Measurements from ENCODE around the gene SRRT.
A peak's percentile ranks its signal among the peaks of the same experiment; 100 is the strongest.

Gene SRRT

DNA sequence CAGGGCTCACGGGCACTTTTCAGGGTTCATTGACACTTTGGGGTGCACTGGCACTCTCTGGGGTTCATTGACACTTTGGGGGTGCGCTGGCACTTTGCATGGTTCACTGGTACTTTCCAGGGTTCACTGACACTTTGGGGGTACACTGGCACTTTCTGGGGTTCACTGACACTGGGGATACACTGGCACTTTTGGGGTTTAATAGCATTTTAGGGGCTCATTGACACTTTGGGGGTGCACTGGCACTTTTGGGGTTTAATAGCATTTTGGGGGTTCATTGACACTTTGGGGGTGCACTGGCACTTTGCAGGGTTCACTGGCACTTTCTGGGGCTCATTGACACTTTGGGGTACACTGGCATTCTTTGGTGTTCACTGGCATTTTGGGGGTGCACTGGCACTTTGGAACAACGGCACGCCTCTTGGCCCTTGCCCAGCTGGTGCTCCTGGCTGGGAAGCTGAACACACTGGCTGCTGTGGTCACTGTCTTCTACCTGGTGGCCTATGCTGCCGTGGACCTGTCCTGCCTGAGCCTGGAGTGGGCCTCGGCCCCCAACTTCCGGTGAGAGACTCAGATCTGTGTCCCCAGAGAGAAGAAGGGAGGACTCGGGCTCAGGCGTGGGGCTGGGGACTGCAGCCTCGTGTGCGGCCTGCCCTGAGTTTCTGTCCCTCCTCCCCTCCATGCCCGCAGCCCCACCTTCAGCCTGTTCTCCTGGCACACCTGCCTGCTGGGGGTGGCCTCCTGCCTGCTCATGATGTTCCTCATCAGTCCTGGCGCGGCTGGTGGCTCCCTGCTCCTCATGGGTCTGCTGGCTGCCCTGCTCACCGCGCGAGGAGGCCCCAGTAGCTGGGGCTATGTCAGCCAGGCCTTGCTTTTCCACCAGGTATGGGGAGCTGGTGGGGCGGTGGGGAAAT is 13.9 kb upstream of the SRRT start:
- Histone ChIP-seq H3K4me1 (peaks cover 15% of the 10 kb centered on the region), H3K9me3 (no peaks in the 10 kb centered on the region), H3K36me3 (peaks cover 11% of the 10 kb centered on the region), H3K4me3 (ENCODE audit: low read depth, low read length) (no peak overlapping the region), H3K27me3 (no peaks in the 10 kb centered on the region)
- no peak for TF ChIP-seq CTCF (IDR thresholded peaks at IDR 0.05; ENCODE audit: low read depth, low read length)
- DNase-seq = no peak

DNA sequence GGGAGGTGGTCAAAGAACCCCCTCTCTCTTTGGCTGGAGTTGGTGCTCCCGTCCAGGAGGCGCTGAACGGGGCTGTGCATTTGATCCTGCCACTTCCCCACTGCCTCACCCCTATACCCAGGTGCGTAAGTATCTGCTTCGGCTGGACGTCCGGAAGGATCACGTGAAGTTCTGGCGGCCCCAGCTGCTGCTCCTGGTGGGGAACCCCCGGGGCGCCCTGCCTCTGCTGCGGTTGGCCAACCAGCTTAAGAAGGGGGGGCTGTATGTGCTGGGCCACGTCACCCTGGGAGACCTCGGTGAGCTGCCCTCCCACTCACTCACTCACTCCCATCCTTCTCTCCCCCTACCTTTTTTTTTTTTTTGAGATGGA is 13.3 kb upstream of the SRRT start:
- H3K9me3 ChIP-seq = no peaks in the 10 kb centered on the region
- no peak for DNase-seq
- peaks cover 15% of the 10 kb centered on the region for H3K4me1 ChIP-seq
- peaks cover 11% of the 10 kb centered on the region for H3K36me3 ChIP-seq
- no peak for TF ChIP-seq CTCF (IDR thresholded peaks at IDR 0.05; ENCODE audit: low read depth, low read length)
- H3K27me3 ChIP-seq = no peaks in the 10 kb centered on the region
- H3K4me3 ChIP-seq (ENCODE audit: low read depth, low read length) = no peak overlapping the region

DNA sequence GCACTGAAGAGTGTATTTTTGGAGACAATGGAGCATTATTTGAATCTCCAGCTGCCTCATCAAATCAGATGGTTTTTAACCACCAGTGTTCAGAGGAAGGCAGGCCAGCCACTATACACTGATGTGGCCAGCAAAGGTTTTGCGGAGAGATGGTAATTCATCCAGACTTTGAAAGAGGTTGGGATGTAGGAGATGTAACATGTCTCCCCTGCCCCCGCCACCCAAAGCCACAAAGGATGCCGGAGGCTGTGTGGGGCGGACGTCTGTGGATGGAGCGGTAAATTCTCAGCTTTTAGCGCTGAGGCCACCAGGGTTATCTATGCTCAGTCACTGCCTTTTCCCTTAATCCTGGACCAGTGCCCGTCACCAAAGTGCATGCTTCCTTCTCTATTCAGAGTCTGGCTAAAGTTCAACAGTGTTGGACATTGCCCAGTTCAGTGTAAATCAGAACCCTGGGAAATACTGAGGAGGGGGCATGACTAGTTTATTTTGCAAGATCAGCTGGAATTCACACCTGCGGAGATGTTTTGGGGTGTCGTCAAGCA is 11.4 kb upstream of the SRRT start:
- Histone ChIP-seq H3K4me3 (ENCODE audit: low read depth, low read length) (no peak overlapping the region), H3K36me3 (peaks cover 11% of the 10 kb centered on the region), H3K4me1 (peaks cover 15% of the 10 kb centered on the region), H3K27me3 (no peaks in the 10 kb centered on the region), H3K9me3 (no peaks in the 10 kb centered on the region)
- DNase-seq = no peak
- TF ChIP-seq CTCF (IDR thresholded peaks at IDR 0.05; ENCODE audit: low read depth, low read length) = no peak

DNA sequence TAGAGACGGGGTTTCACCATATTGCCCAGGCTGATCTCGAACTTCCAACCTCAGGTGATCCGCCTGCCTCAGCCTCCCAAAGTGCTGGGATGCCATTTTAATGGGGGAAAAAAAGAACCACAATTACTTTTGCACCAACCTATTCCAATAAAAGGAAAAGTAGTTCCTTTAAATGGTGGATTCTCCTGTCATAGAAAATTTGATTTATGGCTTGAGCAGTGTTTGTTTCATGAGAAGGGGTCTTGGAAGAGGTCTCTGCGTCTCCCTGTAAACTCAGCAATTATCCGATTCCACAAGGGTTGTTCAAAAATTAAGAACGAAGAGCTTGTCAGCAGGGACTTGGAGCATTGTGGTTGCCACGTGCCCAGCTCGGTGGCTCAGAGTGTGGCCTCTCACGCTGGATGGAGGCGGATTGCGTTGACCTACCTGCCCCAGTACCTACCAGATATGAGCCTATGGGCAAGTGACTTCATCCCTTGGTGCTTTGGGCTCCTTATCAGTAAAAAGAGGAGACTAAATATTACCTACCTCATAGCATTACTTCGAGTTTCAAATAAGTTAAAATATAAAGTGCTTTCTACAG is 10.5 kb upstream of the SRRT start:
- Histone ChIP-seq H3K4me1 (peaks cover 15% of the 10 kb centered on the region), H3K36me3 (peaks cover 11% of the 10 kb centered on the region), H3K4me3 (ENCODE audit: low read depth, low read length) (no peak overlapping the region), H3K9me3 (no peaks in the 10 kb centered on the region), H3K27me3 (no peaks in the 10 kb centered on the region)
- TF ChIP-seq CTCF (IDR thresholded peaks at IDR 0.05; ENCODE audit: low read depth, low read length) = no peak
- DNase-seq = no peak

GRCh38 chr7:100865372-100865911 is 9.5 kb upstream of the SRRT start:
- Histone ChIP-seq H3K9me3 (no peaks in the 10 kb centered on the region), H3K4me3 (ENCODE audit: low read depth, low read length) (peak overlapping the region; percentile 23; the same call in 1 of the 2 replicates), H3K4me1 (peaks cover 9% of the 10 kb centered on the region), H3K36me3 (peaks cover 6% of the 10 kb centered on the region), H3K27me3 (no peaks in the 10 kb centered on the region)
- 0 out of 2 replicates have a peak, but pooled peaks have one; percentile 15 for TF ChIP-seq CTCF (IDR thresholded peaks at IDR 0.05; ENCODE audit: low read depth, low read length)
- DNase-seq = peak; percentile 47

Data from BE2C (cell line).